Effector CD4-positive, alpha-beta T cell (primary cell): ENCODE measurements around the gene KRI1.
"Not testable (repeated sequence)": the region's sequence is repeated elsewhere in the genome, so short reads cannot be mapped to it uniquely, and the experiment has no call there.

Experiments
- DNase-seq: peaks from one replicate; pipeline ENCODE4 v3.0.0-alpha.2; 2020

The KRI1 gene

GRCh38 chr19:10575011-10575716 is 9.4 kb upstream of the KRI1 start:
- DNase-seq = no peak

- no peak for DNase-seq
These were observed 8.7 kb upstream of the KRI1 start for GRCh38 chr19:10574462-10574861.

GRCh38 chr19:10573793-10574192 is 8.0 kb upstream of the KRI1 start:
- not testable (repeated sequence) for DNase-seq

DNA sequence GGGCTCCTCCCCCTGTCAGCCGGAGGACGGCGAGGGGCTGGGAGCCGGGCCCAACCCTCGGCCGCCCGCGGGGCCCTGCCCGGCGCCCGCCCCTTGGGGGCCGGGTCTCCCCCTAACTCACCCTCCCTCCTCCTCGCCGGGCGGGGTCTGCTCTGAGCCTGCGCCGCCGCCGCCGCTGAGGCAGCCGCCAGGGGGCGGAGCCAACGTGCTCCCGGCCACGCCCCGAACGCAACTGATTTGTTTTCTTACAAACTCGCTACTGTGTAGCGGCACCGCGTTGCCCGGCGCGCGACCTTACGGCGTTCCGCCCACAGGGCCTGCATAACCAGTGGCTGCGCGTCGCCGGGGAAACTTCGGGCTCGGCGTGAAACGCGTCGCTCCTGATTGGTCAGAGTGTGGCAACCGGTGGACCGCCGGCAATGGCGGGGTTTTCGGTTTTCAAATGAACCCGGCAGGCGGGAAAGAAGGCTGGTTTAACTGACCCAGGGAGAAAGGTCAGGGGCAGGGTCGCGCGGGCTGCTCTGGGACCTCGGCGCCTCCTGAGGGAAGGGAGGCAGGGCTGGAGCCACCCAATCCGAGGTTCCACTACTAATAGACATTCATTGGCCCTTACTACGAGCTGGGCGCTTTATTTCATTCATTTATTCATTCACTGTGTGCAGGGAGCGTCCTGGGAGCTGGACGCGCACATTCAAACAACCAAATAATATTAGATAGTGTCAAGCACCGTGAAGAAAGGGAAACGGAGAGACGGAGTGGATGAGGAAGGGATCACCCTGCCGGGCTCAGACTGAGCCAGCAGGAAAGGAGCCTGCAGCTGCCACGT is 3.2 kb upstream of the KRI1 start, which contains the start of gene CDKN2D:
CDKN2D (minus strand) TSS at position 154 of the 826 bp plus-strand sequence. CDS start 326 bp downstream, outside the sequence.
- peak; percentile 100 for DNase-seq

DNA sequence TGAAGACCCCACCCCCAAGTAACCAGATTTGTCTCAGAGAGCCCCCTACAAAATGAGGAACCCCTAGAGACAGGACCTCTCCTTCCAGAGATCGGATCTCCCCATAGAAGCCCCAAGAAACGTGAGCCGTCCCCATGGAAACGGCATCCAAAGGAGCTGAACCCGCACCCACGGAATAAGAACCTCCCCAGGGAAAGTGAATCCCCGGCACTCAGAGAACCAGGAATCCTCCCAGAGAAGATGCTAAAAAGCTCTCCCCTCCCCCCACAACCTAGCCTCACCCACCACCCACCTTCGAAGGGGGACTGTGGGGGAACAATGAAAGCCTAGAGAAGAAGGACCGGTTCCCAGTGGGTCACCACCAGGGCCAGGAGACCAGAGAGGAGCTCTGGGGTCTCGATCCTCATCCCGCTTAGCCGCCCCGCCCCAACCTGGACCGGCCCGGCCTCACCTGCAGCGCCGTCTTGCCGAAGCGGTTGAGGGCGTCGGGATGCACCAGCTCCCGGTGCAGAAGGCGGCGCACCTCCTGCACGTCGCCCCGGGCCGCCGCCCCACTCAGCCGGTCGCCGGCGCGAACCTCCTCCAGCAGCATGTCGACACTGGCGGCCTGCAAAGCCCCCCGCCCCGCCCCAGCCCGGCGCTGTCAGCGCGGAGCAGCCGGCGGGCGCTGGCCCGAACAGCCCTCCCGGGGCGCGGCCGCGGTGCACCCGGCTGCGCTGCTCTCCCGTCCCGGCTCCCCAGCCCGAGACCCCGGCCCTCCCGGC is 2.4 kb upstream of the KRI1 start:
- no peak for DNase-seq

DNA sequence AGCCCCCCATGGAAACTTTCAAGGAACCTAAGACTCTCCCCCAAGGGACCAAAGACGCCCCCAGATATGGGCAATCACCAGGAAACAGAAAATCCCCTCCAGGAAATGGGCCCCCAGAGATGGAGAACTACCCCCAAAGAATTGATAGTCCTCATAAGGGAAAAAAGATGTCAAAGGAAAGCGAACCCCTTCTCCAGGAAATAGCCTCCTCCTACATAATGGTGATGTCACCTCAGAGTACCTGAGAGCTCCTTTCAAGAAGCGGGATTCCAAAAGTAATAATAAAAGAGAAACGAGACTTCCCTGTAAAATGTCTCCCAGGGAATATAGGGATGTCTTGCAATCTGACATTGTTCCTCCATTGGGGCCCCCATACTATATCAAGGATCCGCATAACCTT is 1.8 kb upstream of the KRI1 start:
- DNase-seq = no peak

DNA sequence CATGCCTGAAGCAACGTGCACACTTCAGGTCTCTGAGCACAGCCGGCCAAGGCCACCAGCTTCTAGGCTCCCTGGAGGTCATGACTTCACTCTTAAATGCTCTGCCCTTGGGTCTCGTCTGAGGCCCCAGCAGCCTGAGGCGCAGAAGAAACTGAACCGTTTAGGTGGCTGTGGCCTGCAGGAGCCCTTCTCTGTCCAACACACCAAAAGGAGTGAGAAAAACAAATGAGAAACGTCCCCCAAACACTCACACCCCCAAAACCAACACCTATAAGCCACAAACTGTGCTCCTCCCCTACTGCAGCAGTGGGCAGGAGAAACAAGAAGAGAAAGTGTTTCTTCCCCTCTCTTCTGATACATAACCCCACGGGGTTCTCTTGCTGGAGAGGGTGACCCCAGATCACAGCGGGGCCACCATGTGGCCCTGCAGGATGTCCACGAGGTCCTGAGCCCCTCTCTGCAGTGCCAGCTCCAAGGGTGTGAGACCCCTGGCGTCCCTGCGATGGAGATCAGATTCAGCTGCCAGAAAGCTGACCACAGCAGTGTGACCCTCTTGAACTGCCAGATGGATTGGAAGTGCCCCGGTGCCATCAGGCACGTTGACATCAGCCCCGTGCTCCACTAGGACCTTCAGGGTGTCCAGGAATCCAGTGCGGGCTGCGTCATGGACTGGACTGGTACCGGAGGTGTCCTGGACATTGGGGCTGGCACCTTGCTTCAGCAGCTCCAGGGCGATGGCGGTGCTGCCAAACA is 1.0 kb upstream of the KRI1 start:
- peak; percentile 34 for DNase-seq

DNA sequence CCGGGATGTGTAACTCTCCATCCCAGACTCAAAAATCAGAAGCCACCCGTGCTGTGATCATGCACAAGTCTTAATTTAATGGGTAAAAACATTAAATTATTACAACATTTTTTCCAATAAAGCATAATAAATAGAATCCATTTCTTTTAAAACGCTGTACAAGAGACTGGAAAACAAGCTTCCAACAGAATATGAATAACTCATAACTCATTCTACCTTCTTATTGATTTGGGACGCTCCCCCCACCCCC is 523 bp upstream of the KRI1 start:
- no peak for DNase-seq

DNA sequence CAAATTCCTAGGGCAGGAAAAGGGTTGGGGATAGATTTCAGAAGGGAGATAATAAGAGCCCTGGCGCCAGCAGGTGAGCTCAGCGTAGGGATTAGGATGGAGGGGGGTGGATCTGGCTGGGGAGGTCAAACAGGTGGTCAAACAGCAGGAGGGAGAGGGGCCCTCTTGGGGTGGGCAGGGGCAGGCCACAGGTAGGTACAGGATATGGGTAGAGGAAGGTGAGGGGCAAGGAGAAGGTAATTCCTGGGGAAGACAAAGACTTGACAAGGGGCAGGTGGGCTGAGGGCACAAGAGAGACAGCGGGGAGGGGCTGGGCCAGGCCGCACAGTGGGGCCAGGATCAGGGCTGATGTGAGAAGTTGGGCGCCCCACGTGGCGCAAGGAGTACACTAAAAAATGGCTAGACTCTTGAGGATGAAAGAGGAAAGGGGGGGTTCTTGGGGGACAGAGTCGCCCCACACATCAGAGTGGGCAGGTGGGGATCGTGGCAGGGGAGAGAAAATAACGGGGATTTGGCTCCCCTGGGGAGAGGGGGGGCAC is 713 bp downstream of the KRI1 start:
- DNase-seq = peak; percentile 38

GRCh38 chr19:10562609-10563008 is 3.2 kb downstream of the KRI1 start:
- DNase-seq = no peak

DNA sequence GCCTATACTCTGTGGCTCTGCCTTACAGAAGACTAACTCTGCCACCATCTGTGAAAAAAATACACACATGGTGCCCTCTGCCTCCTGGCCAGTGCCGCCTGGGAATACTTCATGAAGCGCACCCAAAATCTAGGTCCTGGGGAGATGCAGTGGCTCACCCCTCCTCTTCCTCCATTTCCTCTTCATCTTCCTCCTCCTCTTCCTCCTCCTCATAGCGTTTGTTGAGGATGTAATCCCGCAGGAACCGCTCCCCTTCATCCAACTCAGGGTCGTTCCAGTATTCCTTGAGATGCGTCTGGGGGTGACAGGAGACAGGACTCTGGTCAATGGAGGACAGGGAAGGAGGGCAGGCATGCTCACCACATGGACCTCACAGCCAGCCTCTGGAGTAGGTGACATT is 5.7 kb downstream of the KRI1 start:
- no peak for DNase-seq

GRCh38 chr19:10557603-10558197 is 8.1 kb downstream of the KRI1 start:
- DNase-seq = no peak

DNA sequence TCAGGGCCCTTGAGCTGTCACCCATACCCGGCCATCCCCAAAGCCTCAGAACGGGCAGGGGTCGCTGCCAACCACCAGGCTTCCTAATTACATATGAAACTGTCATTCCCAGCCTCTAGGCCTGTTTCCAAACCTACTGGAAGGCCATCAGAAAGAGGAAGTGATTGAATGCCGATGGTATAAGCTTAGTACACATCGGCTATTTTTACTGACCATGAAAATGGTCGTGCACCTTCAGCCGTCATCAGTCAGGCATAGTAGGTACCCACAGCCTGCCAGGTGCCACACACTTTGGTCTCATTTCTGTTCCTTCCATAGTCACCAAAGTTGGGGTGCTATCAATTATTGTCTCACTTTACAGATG is 10.2 kb downstream of the KRI1 start:
- no peak for DNase-seq

- no peak for DNase-seq
These were observed 10.8 kb downstream of the KRI1 start for GRCh38 chr19:10554760-10555609.

GRCh38 chr19:10553943-10554381 is 11.8 kb downstream of the KRI1 start:
- peak; percentile 35 for DNase-seq

GRCh38 chr19:10553087-10553667 is 12.6 kb downstream of the KRI1 start:
- no peak for DNase-seq

- DNase-seq = no peak
These were observed 13.2 kb downstream of the KRI1 start for GRCh38 chr19:10552510-10553053.

GRCh38 chr19:10551698-10552301 is 14.0 kb downstream of the KRI1 start:
- no peak for DNase-seq

DNA sequence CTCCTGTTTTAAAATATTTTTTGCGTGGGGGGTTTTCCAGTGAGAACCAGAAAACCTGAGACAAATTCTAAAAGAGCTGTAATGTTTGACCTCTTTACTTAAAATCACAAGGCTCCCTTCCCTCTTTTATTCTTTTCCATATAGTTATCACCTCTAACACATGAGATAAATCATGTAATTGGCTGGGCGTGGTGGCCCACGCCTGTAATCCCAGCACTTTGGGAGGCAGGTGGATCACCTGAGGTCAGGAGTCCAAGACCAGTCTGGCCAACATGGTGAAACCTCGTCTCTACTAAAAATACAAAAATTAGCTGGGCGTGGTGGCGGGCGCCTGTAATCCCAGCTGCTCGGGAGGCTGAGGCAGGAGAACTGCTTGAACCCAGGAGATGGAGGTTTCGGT is 14.8 kb downstream of the KRI1 start:
- DNase-seq = not testable (repeated sequence)

DNA sequence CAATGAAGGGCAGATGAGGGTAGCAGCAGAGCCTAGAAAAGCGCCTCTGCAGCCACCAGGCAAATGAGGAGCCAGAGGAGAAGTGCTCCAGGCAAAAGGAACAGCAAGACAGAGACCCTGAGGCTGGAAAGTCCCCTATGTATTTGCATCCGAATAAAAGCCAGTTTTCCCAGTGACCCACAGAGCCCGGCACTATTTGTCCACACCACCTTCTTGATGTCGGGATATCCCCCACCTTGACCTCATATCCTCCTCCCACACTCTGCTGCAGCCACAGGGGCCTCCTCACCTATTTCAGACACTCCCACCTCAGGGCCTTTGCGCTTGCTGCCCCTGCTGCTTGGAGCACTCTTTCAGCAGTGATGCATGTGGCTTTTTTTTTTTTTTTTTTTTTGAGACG is 15.5 kb downstream of the KRI1 start:
- no peak for DNase-seq
